ENCODE measurements around the gene PRICKLE1. TPM values are rescaled to one million over a fixed set of nuclear protein-coding genes. Genes with fewer than 3 reads are reported as not detected.

PRICKLE1 gene
- total and polyA plus RNA-seq, 9 of the 15 experiments (the other 6 are each of a cell fraction or from before 2014, with no cell fraction given), result 0.22 to 0.85 (median 0.31) TPM

- TF ChIP-seq, protein P1, sequence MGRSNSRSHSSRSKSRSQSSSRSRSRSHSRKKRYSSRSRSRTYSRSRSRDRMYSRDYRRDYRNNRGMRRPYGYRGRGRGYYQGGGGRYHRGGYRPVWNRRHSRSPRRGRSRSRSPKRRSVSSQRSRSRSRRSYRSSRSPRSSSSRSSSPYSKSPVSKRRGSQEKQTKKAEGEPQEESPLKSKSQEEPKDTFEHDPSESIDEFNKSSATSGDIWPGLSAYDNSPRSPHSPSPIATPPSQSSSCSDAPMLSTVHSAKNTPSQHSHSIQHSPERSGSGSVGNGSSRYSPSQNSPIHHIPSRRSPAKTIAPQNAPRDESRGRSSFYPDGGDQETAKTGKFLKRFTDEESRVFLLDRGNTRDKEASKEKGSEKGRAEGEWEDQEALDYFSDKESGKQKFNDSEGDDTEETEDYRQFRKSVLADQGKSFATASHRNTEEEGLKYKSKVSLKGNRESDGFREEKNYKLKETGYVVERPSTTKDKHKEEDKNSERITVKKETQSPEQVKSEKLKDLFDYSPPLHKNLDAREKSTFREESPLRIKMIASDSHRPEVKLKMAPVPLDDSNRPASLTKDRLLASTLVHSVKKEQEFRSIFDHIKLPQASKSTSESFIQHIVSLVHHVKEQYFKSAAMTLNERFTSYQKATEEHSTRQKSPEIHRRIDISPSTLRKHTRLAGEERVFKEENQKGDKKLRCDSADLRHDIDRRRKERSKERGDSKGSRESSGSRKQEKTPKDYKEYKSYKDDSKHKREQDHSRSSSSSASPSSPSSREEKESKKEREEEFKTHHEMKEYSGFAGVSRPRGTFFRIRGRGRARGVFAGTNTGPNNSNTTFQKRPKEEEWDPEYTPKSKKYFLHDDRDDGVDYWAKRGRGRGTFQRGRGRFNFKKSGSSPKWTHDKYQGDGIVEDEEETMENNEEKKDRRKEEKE (IDR thresholded peaks at IDR 0.05; ENCODE audit: borderline replicate concordance in 1 of 2, control insufficient read depth in 1 of 2, low read depth in 2 of 2, low read length in 1 of 2), result no peak
- peak; percentile 14 for TF ChIP-seq PHF20 (IDR thresholded peaks at IDR 0.05; ENCODE audit: partially characterized antibody)
- TF ChIP-seq CTCF (IDR thresholded peaks at IDR 0.05 in 2 of 3, conservative IDR thresholded peaks at IDR 0.05 in 1 of 3; ENCODE audit: insufficient read depth in 2 of 3, low read depth in 1 of 3, low read length in 3 of 3), result peak; percentile 85 to 98 (median 96)
- TF ChIP-seq DACH1 (IDR thresholded peaks at IDR 0.05; ENCODE audit: partially characterized antibody), result no peak
- TF ChIP-seq ADNP (tag; IDR thresholded peaks at IDR 0.05), result no peak
- TF ChIP-seq MXI1 (IDR thresholded peaks at IDR 0.05; ENCODE audit: low read depth, low read length), result no peak
- TF ChIP-seq KLF16 (IDR thresholded peaks at IDR 0.05), result no peak
- TF ChIP-seq, protein P2, sequence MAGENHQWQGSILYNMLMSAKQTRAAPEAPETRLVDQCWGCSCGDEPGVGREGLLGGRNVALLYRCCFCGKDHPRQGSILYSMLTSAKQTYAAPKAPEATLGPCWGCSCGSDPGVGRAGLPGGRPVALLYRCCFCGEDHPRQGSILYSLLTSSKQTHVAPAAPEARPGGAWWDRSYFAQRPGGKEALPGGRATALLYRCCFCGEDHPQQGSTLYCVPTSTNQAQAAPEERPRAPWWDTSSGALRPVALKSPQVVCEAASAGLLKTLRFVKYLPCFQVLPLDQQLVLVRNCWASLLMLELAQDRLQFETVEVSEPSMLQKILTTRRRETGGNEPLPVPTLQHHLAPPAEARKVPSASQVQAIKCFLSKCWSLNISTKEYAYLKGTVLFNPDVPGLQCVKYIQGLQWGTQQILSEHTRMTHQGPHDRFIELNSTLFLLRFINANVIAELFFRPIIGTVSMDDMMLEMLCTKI (IDR thresholded peaks at IDR 0.05; ENCODE audit: partially characterized antibody), result no peak
- TF ChIP-seq CAMTA2 (CRISPR knock-in tag; conservative IDR thresholded peaks at IDR 0.05), result no peak
- TF ChIP-seq ZEB2 (IDR thresholded peaks at IDR 0.05), result no peak
- TF ChIP-seq ZNF263 (CRISPR knock-in tag; IDR thresholded peaks at IDR 0.05; ENCODE audit: borderline replicate concordance), result 0 out of 2 replicates have a peak, but pooled peaks have one; percentile 29
- no peak for TF ChIP-seq NR2F6 (CRISPR knock-in tag; IDR thresholded peaks at IDR 0.05)
- TF ChIP-seq YY1 (IDR thresholded peaks at IDR 0.05; ENCODE audit: borderline replicate concordance in 1 of 3, control insufficient read depth in 1 of 3, extremely low read depth in 1 of 3, insufficient read depth in 3 of 3, insufficient read length in 1 of 3, insufficient replicate concordance in 2 of 3, low read depth in 1 of 3, low read length in 2 of 3), result peak in 1 of 3 experiments; percentile 64
- peak; percentile 88 for TF ChIP-seq CTCFL (IDR thresholded peaks at IDR 0.05; ENCODE audit: borderline replicate concordance, insufficient read depth, low read depth, low read length, poor library complexity, severe bottlenecking)
- 0 out of 2 replicates have a peak, but pooled peaks have one; percentile 20 for TF ChIP-seq CBX5 (IDR thresholded peaks at IDR 0.05; ENCODE audit: borderline replicate concordance, low read depth)
- no peak for TF ChIP-seq ATF1 (CRISPR knock-in tag; IDR thresholded peaks at IDR 0.05)
- no peak for TF ChIP-seq ATF1 (tag; IDR thresholded peaks at IDR 0.05)
- no peak for TF ChIP-seq HNRNPH1 (optimal IDR thresholded peaks at IDR 0.05; ENCODE audit: low read depth, low read length)
These were observed 106.6 kb downstream of the PRICKLE1 start (continued) for GRCh38 chr12:42482748-42483520.
